Measurements from ENCODE around the gene SNRNP200.
"Not testable (repeated sequence)": the region's sequence is repeated elsewhere in the genome, so short reads cannot be mapped to it uniquely, and the experiment has no call there.

The SNRNP200 gene

GRCh38 chr2:96258166-96259022, 47.0 kb downstream of the SNRNP200 start:
- no peak for TF ChIP-seq ZNF274 (IDR thresholded peaks at IDR 0.05; ENCODE audit: low read depth, low read length)
- H3K4me3 ChIP-seq (ENCODE audit: low read length): no peak overlapping the region

- H3K4me3 ChIP-seq (ENCODE audit: low read length): not testable (repeated sequence)
These were observed 47.6 kb downstream of the SNRNP200 start for GRCh38 chr2:96257744-96258143.

GRCh38 chr2:96256611-96257113, 48.7 kb downstream of the SNRNP200 start:
- H3K4me3 ChIP-seq (ENCODE audit: low read length): no peak overlapping the region; the same call in 1 of the 2 replicates
- TF ChIP-seq ZNF274 (IDR thresholded peaks at IDR 0.05; ENCODE audit: low read depth, low read length): no peak

GRCh38 chr2:96254571-96254970, 50.8 kb downstream of the SNRNP200 start:
- H3K4me3 ChIP-seq (ENCODE audit: low read length): no peak overlapping the region
- TF ChIP-seq ZNF274 (IDR thresholded peaks at IDR 0.05; ENCODE audit: low read depth, low read length): no peak

GRCh38 chr2:96253006-96253405, 52.3 kb downstream of the SNRNP200 start:
- TF ChIP-seq ZNF274 (IDR thresholded peaks at IDR 0.05; ENCODE audit: low read depth, low read length): no peak
- no peak overlapping the region for H3K4me3 ChIP-seq (ENCODE audit: low read length)

GRCh38 chr2:96252526-96252925, 52.8 kb downstream of the SNRNP200 start:
- TF ChIP-seq ZNF274 (IDR thresholded peaks at IDR 0.05; ENCODE audit: low read depth, low read length): no peak
- H3K4me3 ChIP-seq (ENCODE audit: low read length): no peak overlapping the region

GRCh38 chr2:96251721-96252292, 53.5 kb downstream of the SNRNP200 start:
- H3K4me3 ChIP-seq (ENCODE audit: low read length): no peak overlapping the region
- TF ChIP-seq ZNF274 (IDR thresholded peaks at IDR 0.05; ENCODE audit: low read depth, low read length): no peak

- no peak overlapping the region for H3K4me3 ChIP-seq (ENCODE audit: low read length)
- TF ChIP-seq ZNF274 (IDR thresholded peaks at IDR 0.05; ENCODE audit: low read depth, low read length): no peak
These were observed 55.2 kb downstream of the SNRNP200 start for GRCh38 chr2:96250188-96250587.

GRCh38 chr2:96249654-96250053, 55.7 kb downstream of the SNRNP200 start:
- TF ChIP-seq ZNF274 (IDR thresholded peaks at IDR 0.05; ENCODE audit: low read depth, low read length): no peak
- H3K4me3 ChIP-seq (ENCODE audit: low read length): no peak overlapping the region

GRCh38 chr2:96248624-96249023, 56.7 kb downstream of the SNRNP200 start:
- TF ChIP-seq ZNF274 (IDR thresholded peaks at IDR 0.05; ENCODE audit: low read depth, low read length): no peak
- H3K4me3 ChIP-seq (ENCODE audit: low read length): no peak overlapping the region

GRCh38 chr2:96247896-96248295, 57.5 kb downstream of the SNRNP200 start:
- no peak for TF ChIP-seq ZNF274 (IDR thresholded peaks at IDR 0.05; ENCODE audit: low read depth, low read length)
- H3K4me3 ChIP-seq (ENCODE audit: low read length): no peak overlapping the region

GRCh38 chr2:96247009-96247408, 58.3 kb downstream of the SNRNP200 start:
- TF ChIP-seq ZNF274 (IDR thresholded peaks at IDR 0.05; ENCODE audit: low read depth, low read length): no peak
- no peak overlapping the region for H3K4me3 ChIP-seq (ENCODE audit: low read length)

GRCh38 chr2:96245609-96246390, 59.5 kb downstream of the SNRNP200 start:
- TF ChIP-seq ZNF274 (IDR thresholded peaks at IDR 0.05; ENCODE audit: low read depth, low read length): no peak
- H3K4me3 ChIP-seq (ENCODE audit: low read length): no peak overlapping the region

- TF ChIP-seq ZNF274 (IDR thresholded peaks at IDR 0.05; ENCODE audit: low read depth, low read length): no peak
- no peak overlapping the region for H3K4me3 ChIP-seq (ENCODE audit: low read length)
These were observed 61.5 kb downstream of the SNRNP200 start for GRCh38 chr2:96243843-96244242.
